ENCODE measurements around the gene HSP90AB1. TPM values are rescaled to one million over a fixed set of nuclear protein-coding genes. Genes with fewer than 3 reads are reported as not detected.

Gene HSP90AB1
- total and polyA plus RNA-seq, 9 of the 15 experiments (the other 6 are each of a cell fraction or from before 2014, with no cell fraction given): 1,780 to 3,358 (median 2,262) TPM

DNA sequence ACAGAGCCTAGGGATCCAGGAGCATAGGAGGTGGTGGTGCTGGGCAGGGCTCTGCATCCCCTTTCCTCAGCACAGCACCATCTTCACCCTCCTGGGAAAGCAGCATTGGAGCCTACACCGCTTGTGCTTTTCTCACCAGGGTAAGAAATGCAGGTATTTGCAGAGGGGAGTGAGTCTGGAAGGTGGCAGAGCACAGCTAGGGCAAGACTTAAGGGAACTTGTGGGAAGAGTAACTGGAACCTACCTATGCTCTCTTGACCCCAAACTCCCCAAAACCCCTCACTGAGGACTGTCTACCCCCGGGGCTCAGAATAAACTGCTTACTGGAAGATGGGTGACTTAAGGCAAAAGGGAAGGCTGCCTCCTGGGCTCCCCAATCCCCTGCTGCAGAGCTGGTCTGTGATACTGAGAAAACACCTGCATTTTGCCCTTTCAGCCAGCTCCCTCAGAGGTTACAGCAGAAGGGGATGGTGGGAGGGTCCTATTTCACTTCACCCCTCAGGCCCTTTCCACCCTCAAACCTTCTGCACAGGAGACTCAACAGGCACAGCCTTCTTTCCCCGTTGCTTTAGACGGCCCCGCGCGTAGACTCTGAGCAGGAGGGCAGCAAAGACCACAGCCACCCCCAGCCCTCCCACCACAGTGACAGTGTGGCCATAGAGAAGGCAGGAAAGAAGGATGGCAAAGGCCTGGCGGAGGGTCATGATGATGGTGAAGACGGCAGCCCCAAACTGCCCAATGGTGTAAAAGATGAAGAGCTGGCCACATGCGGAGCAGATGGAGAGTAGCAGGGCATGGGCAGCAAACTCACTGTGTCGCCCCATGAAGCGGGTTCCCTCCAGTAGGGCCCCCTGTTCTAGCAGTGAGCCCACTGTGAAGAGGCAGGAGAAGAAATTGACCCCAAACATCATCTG is 7.5 kb downstream of the HSP90AB1 start (continued):
- TF ChIP-seq PURB (CRISPR knock-in tag; IDR thresholded peaks at IDR 0.05; ENCODE audit: low read depth): 0 out of 2 replicates have a peak, but pooled peaks have one; percentile 33
- no peak for TF ChIP-seq ZNF695 (CRISPR knock-in tag; IDR thresholded peaks at IDR 0.05)
- TF ChIP-seq ZNF174 (CRISPR knock-in tag; IDR thresholded peaks at IDR 0.05): no peak
- TF ChIP-seq, protein P1, sequence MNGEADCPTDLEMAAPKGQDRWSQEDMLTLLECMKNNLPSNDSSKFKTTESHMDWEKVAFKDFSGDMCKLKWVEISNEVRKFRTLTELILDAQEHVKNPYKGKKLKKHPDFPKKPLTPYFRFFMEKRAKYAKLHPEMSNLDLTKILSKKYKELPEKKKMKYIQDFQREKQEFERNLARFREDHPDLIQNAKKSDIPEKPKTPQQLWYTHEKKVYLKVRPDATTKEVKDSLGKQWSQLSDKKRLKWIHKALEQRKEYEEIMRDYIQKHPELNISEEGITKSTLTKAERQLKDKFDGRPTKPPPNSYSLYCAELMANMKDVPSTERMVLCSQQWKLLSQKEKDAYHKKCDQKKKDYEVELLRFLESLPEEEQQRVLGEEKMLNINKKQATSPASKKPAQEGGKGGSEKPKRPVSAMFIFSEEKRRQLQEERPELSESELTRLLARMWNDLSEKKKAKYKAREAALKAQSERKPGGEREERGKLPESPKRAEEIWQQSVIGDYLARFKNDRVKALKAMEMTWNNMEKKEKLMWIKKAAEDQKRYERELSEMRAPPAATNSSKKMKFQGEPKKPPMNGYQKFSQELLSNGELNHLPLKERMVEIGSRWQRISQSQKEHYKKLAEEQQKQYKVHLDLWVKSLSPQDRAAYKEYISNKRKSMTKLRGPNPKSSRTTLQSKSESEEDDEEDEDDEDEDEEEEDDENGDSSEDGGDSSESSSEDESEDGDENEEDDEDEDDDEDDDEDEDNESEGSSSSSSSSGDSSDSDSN (IDR thresholded peaks at IDR 0.05; ENCODE audit: borderline replicate concordance in 1 of 2, low read depth in 2 of 2, low read length in 2 of 2): no peak
- TF ChIP-seq, protein P2, sequence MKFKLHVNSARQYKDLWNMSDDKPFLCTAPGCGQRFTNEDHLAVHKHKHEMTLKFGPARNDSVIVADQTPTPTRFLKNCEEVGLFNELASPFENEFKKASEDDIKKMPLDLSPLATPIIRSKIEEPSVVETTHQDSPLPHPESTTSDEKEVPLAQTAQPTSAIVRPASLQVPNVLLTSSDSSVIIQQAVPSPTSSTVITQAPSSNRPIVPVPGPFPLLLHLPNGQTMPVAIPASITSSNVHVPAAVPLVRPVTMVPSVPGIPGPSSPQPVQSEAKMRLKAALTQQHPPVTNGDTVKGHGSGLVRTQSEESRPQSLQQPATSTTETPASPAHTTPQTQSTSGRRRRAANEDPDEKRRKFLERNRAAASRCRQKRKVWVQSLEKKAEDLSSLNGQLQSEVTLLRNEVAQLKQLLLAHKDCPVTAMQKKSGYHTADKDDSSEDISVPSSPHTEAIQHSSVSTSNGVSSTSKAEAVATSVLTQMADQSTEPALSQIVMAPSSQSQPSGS (CRISPR knock-in tag; IDR thresholded peaks at IDR 0.05): peak; percentile 35; the same call in 1 of the 2 replicates
- TF ChIP-seq RHOXF2B (CRISPR knock-in tag; conservative IDR thresholded peaks at IDR 0.05): 0 out of 2 replicates have a peak, but pooled peaks have one; percentile 3
- no peak for TF ChIP-seq BCL6 (CRISPR knock-in tag; IDR thresholded peaks at IDR 0.05)
- TF ChIP-seq SAP30 (IDR thresholded peaks at IDR 0.05; ENCODE audit: borderline replicate concordance, insufficient read depth, low read depth, low read length, poor library complexity, severe bottlenecking): no peak
- TF ChIP-seq, protein P3, sequence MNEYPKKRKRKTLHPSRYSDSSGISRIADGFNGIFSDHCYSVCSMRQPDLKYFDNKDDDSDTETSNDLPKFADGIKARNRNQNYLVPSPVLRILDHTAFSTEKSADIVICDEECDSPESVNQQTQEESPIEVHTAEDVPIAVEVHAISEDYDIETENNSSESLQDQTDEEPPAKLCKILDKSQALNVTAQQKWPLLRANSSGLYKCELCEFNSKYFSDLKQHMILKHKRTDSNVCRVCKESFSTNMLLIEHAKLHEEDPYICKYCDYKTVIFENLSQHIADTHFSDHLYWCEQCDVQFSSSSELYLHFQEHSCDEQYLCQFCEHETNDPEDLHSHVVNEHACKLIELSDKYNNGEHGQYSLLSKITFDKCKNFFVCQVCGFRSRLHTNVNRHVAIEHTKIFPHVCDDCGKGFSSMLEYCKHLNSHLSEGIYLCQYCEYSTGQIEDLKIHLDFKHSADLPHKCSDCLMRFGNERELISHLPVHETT (CRISPR knock-in tag; conservative IDR thresholded peaks at IDR 0.05 in 1 of 2, IDR thresholded peaks at IDR 0.05 in 1 of 2): no peak
- peak; percentile 53; the same call in 1 of the 2 replicates for TF ChIP-seq SMAD3 (CRISPR knock-in tag; conservative IDR thresholded peaks at IDR 0.05)
- no peak for TF ChIP-seq ETV6 (IDR thresholded peaks at IDR 0.05; ENCODE audit: borderline replicate concordance in 1 of 2, low read depth in 2 of 2, low read length in 1 of 2)
- TF ChIP-seq ETV6 (CRISPR knock-in tag; IDR thresholded peaks at IDR 0.05; ENCODE audit: borderline replicate concordance): no peak; the same call in 1 of the 2 replicates
- TF ChIP-seq SLC30A9 (CRISPR knock-in tag; IDR thresholded peaks at IDR 0.05): no peak
- TF ChIP-seq EP300 (IDR thresholded peaks at IDR 0.05; ENCODE audit: low read length): 0 out of 2 replicates have a peak, but pooled peaks have one; percentile 5
- TF ChIP-seq SMC3 (conservative IDR thresholded peaks at IDR 0.05; ENCODE audit: insufficient read depth, low read depth, low read length): no peak
- TF ChIP-seq, protein P4, sequence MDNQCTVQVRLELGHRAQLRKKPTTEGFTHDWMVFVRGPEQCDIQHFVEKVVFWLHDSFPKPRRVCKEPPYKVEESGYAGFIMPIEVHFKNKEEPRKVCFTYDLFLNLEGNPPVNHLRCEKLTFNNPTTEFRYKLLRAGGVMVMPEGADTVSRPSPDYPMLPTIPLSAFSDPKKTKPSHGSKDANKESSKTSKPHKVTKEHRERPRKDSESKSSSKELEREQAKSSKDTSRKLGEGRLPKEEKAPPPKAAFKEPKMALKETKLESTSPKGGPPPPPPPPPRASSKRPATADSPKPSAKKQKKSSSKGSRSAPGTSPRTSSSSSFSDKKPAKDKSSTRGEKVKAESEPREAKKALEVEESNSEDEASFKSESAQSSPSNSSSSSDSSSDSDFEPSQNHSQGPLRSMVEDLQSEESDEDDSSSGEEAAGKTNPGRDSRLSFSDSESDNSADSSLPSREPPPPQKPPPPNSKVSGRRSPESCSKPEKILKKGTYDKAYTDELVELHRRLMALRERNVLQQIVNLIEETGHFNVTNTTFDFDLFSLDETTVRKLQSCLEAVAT (IDR thresholded peaks at IDR 0.05): 0 out of 4 replicates have a peak, but pooled peaks of 1 of the 2 experiments have one; percentile 27
- no peak; the same call in 1 of the 2 replicates for TF ChIP-seq EGR1 (conservative IDR thresholded peaks at IDR 0.05)
- no peak for TF ChIP-seq ZFX (CRISPR knock-in tag; IDR thresholded peaks at IDR 0.05)
- TF ChIP-seq PML (IDR thresholded peaks at IDR 0.05; ENCODE audit: low read length): peak; percentile 83
- peak; percentile 94 for TF ChIP-seq POLR2A (conservative IDR thresholded peaks at IDR 0.05)

Data from K562 (cell line).